ENCODE results near the gene ZMYND8.
"Not testable (repeated sequence)": the region's sequence is repeated elsewhere in the genome, so short reads cannot be mapped to it uniquely, and the experiment has no call there.

DNA sequence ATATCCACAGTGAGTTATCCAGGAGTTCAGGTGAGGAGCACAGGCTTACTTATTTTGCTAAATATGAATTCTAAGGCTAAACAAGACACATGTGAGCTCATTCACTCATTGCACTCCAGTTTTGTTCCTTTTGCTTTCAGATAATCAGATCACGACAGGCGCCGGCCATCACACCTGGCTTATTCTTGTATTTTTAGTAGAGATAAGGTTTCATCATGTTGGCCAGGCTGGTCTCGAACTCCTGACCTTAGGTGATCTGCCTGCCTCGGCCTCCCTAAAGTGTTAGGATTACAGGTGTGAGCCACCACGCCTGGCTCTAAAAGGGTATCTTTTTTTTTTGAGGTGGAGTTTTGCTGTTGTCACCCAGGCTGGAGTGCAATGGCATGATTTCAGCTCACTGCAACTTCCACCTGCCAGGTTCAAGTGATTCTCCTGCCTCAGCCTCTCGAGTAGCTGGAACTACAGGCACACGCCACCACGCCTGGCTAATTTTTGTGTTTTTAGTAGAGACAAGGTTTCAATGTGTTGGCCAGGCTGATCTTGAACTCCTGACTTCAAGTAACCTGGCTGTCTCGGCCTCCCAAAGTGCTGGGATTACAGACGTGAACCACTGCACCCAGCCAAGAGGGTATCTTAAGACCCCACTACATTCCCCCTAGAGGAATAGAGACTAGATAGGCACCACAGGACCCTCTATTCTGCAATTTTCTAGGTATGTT is 37.5 kb upstream of the ZMYND8 start:
- TF ChIP-seq POLR2A (IDR thresholded peaks at IDR 0.05) = not testable (repeated sequence)
- TF ChIP-seq, protein P1, sequence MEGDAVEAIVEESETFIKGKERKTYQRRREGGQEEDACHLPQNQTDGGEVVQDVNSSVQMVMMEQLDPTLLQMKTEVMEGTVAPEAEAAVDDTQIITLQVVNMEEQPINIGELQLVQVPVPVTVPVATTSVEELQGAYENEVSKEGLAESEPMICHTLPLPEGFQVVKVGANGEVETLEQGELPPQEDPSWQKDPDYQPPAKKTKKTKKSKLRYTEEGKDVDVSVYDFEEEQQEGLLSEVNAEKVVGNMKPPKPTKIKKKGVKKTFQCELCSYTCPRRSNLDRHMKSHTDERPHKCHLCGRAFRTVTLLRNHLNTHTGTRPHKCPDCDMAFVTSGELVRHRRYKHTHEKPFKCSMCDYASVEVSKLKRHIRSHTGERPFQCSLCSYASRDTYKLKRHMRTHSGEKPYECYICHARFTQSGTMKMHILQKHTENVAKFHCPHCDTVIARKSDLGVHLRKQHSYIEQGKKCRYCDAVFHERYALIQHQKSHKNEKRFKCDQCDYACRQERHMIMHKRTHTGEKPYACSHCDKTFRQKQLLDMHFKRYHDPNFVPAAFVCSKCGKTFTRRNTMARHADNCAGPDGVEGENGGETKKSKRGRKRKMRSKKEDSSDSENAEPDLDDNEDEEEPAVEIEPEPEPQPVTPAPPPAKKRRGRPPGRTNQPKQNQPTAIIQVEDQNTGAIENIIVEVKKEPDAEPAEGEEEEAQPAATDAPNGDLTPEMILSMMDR (IDR thresholded peaks at IDR 0.05) = not testable (repeated sequence)

Data from heart left ventricle (tissue), 13 donors.